GM23248 (cell line): ENCODE data around the gene C14orf132. TPM values are rescaled to one million over a fixed set of nuclear protein-coding genes. Genes with fewer than 3 reads are reported as not detected.

ENCODE experiments used
- DNase-seq: peaks from one replicate; pipeline ENCODE4 v3.0.0-alpha.2; 2015
- H2AFZ ChIP-seq: fragments of 200-600 bp; sonication (generic); 2 replicates; pipeline ENCODE4 v1.6.1; 2016; ENCODE audit warnings: antibody characterized with exemption
- H3F3A ChIP-seq: fragments of 200-600 bp; sonication (generic); 2 replicates; pipeline ENCODE4 v1.6.1; 2016; ENCODE audit warnings: mild to moderate bottlenecking, antibody characterized with exemption, mixed run types; ENCODE audit not compliant: insufficient read depth
- H3K27ac ChIP-seq: fragments of 200-600 bp; sonication (generic); 2 replicates; pipeline ENCODE4 v1.5.1; 2016; ENCODE audit warnings: mild to moderate bottlenecking
- H3K27me3 ChIP-seq: fragments of 200-600 bp; sonication (generic); replicated peaks from 2 replicates; pipeline ENCODE4 v1.6.1; 2016; ENCODE audit warnings: mild to moderate bottlenecking; ENCODE audit not compliant: insufficient read depth
- H3K36me3 ChIP-seq: fragments of 200-600 bp; sonication (generic); 2 replicates; pipeline ENCODE4 v1.6.1; 2016; ENCODE audit warnings: low read depth, mild to moderate bottlenecking
- H3K4me1 ChIP-seq: fragments of 200-600 bp; sonication (generic); 2 replicates; pipeline ENCODE4 v1.6.1; 2016; ENCODE audit warnings: mild to moderate bottlenecking; ENCODE audit not compliant: insufficient read depth
- H3K4me2 ChIP-seq: fragments of 200-600 bp; sonication (generic); one replicate; pipeline ENCODE4 v1.6.1; 2016; ENCODE audit warnings: mild to moderate bottlenecking; ENCODE audit not compliant: unreplicated experiment
- H3K4me3 ChIP-seq: fragments of 200-600 bp; sonication (generic); 2 replicates; pipeline ENCODE4 v1.5.1; 2016; ENCODE audit warnings: mild to moderate bottlenecking
- H3K79me2 ChIP-seq: fragments of 200-600 bp; sonication (generic); 2 replicates; pipeline ENCODE4 v1.6.1; 2016; ENCODE audit warnings: mild to moderate bottlenecking; ENCODE audit not compliant: insufficient read depth
- H3K9ac ChIP-seq: fragments of 200-600 bp; sonication (generic); 2 replicates; pipeline ENCODE4 v1.6.1; 2016; ENCODE audit warnings: mild to moderate bottlenecking
- H3K9me2 ChIP-seq: fragments of 200-600 bp; sonication (generic); 2 replicates; pipeline ENCODE4 v1.6.1; 2016; ENCODE audit warnings: mixed run types, mild to moderate bottlenecking, moderate library complexity; ENCODE audit not compliant: insufficient read depth
- H3K9me3 ChIP-seq: fragments of 200-600 bp; sonication (generic); one replicate; pipeline ENCODE4 v1.6.1; 2017; ENCODE audit warnings: low read depth
- H4K20me1 ChIP-seq: fragments of 200-600 bp; sonication (generic); 2 replicates; pipeline ENCODE4 v1.6.0; 2016; ENCODE audit not compliant: insufficient read depth
- EZH2 ChIP-seq: fragments of 200-600 bp; sonication (generic); IDR thresholded peaks from 2 replicates; pipeline ENCODE4 v1.6.1; 2018; ENCODE audit warnings: antibody characterized with exemption, mild to moderate bottlenecking; ENCODE audit not compliant: insufficient read depth, poor library complexity, severe bottlenecking
- EZH2phosphoT487 ChIP-seq: fragments of 200-600 bp; sonication (generic); IDR thresholded peaks from 2 replicates; pipeline ENCODE4 v1.6.1; 2018; ENCODE audit warnings: antibody characterized with exemption, moderate library complexity, mild to moderate bottlenecking, low read depth; ENCODE audit not compliant: insufficient read depth
- WGBS, 2 experiments: methylation state at CpG; one replicate each; pipeline ENCODE4 v1.1.6; 2015 to 2017; ENCODE audit warnings: low lambda C conversion rate in 2 of 2, low coverage in 1 of 2; ENCODE audit errors: missing lambda C conversion rate in 2 of 2; 5-methylcytosine and 5-hydroxymethylcytosine counted together
- in situ Hi-C: fragments of 300-500 bp; cut with MboI; formaldehyde crosslinking; loops from 2 replicates; pipeline ENCODE4 v1.15.0; 2020
- polyA plus RNA-seq: library from polyadenylated mRNA; unstranded; fragments of >200 nt; fragmentation: Nextera tagmentation; extraction: Ambion mirVana; gene quantifications from 2 replicates; pipeline ENCODE4 v1.2.1, GENCODE V29; 2016
- total RNA-seq: library from RNA; depleted of rRNA; stranded (reverse); fragments of >200 nt; shearing (Covaris generic); gene quantifications from 2 replicates; pipeline ENCODE4 v1.2.3, GENCODE V29; 2014

C14orf132 gene
- total and polyA plus RNA-seq, 2 experiments from 2014 or later = 18.6 to 26.2 TPM

DNA sequence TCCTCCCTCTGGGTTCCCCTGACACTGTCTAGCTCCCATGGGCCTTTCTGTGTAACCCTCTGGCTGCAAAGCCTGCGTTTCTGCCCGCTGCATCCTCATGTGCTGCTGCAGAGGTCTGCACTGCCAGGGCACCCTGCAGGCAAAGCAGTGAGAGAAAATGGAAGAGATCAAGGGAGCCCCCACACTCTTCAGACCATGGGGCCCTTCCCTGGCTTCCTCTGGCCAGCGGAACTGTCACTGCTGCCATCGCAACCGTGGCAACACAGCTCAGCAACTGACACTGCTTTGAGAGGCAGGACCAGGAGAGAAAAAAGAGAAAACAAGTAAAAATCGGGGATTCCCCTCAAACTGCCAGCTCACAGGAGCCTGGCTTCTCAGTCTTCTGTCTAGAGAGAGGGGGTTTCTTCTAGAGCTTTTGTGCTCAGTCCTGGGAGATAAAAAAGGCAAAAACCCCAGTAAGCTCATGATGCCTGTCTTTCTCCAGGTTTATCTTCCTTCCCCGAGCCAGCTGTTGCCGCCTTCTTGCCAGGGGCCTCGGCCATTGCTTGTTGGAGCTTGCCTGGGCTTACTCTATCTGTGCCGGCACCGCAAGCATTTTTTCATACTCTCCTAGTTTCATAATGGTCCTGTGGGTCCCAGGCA, 38.9 kb downstream of the C14orf132 start:
- no peak overlapping the region for H3K9ac ChIP-seq
- 58 to 60% methylated on average over 11 of the region's 11 CpGs for WGBS, 2 experiments
- H3K36me3 ChIP-seq = no peaks in the 10 kb centered on the region
- no peak for DNase-seq
- H4K20me1 ChIP-seq = no peaks in the 10 kb centered on the region
- in situ Hi-C loops = no loop called here
- no peaks in the 10 kb centered on the region for H3K9me2 ChIP-seq
- no peak overlapping the region for H2AFZ ChIP-seq
- no peaks in the 10 kb centered on the region for H3K9me3 ChIP-seq
- no peak overlapping the region for H3K27ac ChIP-seq
- no peak overlapping the region for H3K4me3 ChIP-seq
- no peak overlapping the region for H3K4me2 ChIP-seq
- H3K79me2 ChIP-seq = peaks cover 94% of the 10 kb centered on the region
- no peak for TF ChIP-seq EZH2
- TF ChIP-seq EZH2phosphoT487 = no peak
- H3K27me3 ChIP-seq = no peaks in the 10 kb centered on the region
- no peaks in the 10 kb centered on the region for H3K4me1 ChIP-seq
- H3F3A ChIP-seq = no peaks in the 10 kb centered on the region

DNA sequence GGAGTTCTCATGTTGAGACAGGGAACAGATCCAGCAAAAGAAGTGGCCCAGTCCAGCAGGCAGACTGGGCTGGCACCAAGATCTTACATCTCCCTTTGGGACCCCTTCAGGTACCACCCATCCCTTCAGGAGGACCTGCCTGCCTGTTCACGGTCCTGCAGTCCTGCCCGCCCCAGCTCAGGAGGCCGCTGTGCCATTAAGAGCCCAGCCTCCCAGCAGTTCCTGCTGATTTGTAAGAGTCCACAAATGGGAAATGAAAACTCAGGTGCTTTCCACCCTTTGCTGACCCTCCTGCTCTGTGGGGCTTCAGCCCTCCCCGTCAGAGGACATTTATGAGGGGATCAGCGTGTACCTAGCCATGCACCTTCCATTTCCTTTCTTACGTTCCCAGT, 39.5 kb downstream of the C14orf132 start:
- in situ Hi-C loops = no loop called here
- no peak for DNase-seq
- no peaks in the 10 kb centered on the region for H3K36me3 ChIP-seq
- no peak overlapping the region for H3K4me2 ChIP-seq
- H2AFZ ChIP-seq = no peak overlapping the region
- H3K79me2 ChIP-seq = peaks cover 93% of the 10 kb centered on the region
- no peaks in the 10 kb centered on the region for H3K9me3 ChIP-seq
- TF ChIP-seq EZH2 (no peak), EZH2phosphoT487 (no peak)
- H3K4me3 ChIP-seq = no peak overlapping the region
- H3K27me3 ChIP-seq = no peaks in the 10 kb centered on the region
- no peaks in the 10 kb centered on the region for H3K9me2 ChIP-seq
- H3K4me1 ChIP-seq = no peaks in the 10 kb centered on the region
- 94 to 97% methylated on average over 6 of the region's 6 CpGs for WGBS, 2 experiments
- no peaks in the 10 kb centered on the region for H4K20me1 ChIP-seq
- no peaks in the 10 kb centered on the region for H3F3A ChIP-seq
- H3K9ac ChIP-seq = no peak overlapping the region
- H3K27ac ChIP-seq = no peak overlapping the region

DNA sequence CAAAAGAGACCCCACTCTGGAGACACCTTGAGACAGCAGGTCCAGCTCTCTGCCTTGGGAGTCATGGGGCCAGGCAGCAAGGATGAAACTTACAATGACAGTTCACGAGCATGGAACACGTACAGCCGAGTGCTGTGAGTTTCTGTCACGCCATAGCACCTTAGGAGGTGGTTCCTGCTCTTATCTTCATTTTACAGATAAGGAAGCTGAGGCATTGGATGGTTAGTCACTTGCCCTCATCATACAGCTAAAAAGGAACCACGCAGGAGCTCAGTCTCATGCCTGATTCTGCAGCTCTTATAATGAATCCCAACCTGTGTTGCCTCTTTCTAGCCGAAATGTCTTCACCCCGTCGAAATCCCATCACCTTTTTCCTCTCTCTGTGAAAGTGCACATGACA, 39.9 kb downstream of the C14orf132 start:
- TF ChIP-seq EZH2 = no peak
- no peak for TF ChIP-seq EZH2phosphoT487
- H3K36me3 ChIP-seq = no peaks in the 10 kb centered on the region
- DNase-seq = no peak

DNA sequence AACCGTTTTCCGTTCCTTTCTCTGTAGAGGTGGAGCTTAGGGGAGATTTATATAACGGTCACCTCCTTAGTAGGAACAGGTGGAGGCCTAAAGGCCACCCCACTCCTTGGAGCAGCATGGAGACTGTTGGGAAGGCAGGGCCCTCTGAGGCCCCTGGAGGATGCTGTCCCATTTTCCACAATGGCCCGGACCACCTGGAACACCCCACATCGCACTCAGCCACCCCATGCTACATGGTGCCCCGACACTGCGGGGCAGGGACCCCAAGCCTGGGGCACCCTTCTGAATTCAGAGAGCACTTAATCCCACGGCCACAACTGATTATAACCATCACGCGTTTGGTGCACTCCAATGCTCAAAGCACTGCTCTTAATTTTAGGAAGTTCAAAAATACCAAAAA, 41.4 kb downstream of the C14orf132 start:
- no peak for TF ChIP-seq EZH2
- TF ChIP-seq EZH2phosphoT487 = no peak
- no peak overlapping the region for H2AFZ ChIP-seq
- in situ Hi-C loops = no loop called here
- H3K4me2 ChIP-seq = no peak overlapping the region
- peaks cover 2% of the 10 kb centered on the region; the same call in 1 of the 2 replicates for H3K4me1 ChIP-seq
- no peak overlapping the region for H3K9ac ChIP-seq
- H3K79me2 ChIP-seq = peaks cover 73% of the 10 kb centered on the region
- H3K9me3 ChIP-seq = no peaks in the 10 kb centered on the region
- H3K27me3 ChIP-seq = no peaks in the 10 kb centered on the region
- no peak overlapping the region for H3K4me3 ChIP-seq
- no peak overlapping the region for H3K27ac ChIP-seq
- 0 out of 2 replicates have a peak, but pooled peaks cover 2% of the 10 kb centered on the region for H3F3A ChIP-seq
- no peaks in the 10 kb centered on the region for H3K36me3 ChIP-seq
- H3K9me2 ChIP-seq = no peaks in the 10 kb centered on the region
- WGBS, 2 experiments = 86% methylated on average over 10 of the region's 10 CpGs
- H4K20me1 ChIP-seq = no peaks in the 10 kb centered on the region
- DNase-seq = no peak

More for the DNA sequence above, 39.9 kb downstream of the C14orf132 start:
- Histone ChIP-seq H3F3A (no peaks in the 10 kb centered on the region), H3K9ac (no peak overlapping the region), H3K9me3 (no peaks in the 10 kb centered on the region), H3K4me2 (no peak overlapping the region), H3K4me1 (no peaks in the 10 kb centered on the region), H3K4me3 (no peak overlapping the region), H3K9me2 (no peaks in the 10 kb centered on the region), H2AFZ (no peak overlapping the region), H3K27me3 (no peaks in the 10 kb centered on the region), H3K79me2 (peaks cover 89% of the 10 kb centered on the region), H4K20me1 (no peaks in the 10 kb centered on the region), H3K27ac (no peak overlapping the region)
- 90 to 91% methylated on average over 8 of the region's 8 CpGs for WGBS, 2 experiments
- in situ Hi-C loops = no loop called here

DNA sequence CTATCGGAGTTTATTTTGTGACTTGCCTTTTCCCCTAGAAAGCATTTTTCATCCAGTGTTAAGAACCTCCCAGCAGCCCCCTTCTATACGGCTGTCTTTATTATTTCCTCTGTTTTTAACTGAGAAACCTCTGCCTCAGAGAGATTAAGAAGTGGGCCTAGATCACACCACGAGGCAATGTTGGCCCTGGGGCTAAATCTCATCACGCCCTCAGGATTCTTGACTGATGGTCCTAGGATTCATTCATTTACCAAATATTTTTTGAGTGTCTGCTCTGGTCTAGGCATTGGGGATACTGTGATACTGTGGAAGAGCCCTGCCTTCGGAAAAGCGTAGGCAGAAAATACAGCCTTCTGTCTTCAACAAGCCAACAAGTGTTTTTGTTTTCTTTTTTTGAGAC, 42.1 kb downstream of the C14orf132 start:
- in situ Hi-C loops = no loop called here
- Histone ChIP-seq H3K9me3 (no peaks in the 10 kb centered on the region), H3K9ac (no peak overlapping the region), H3F3A (peaks cover 9% of the 10 kb centered on the region; the same call in 1 of the 2 replicates), H3K36me3 (no peaks in the 10 kb centered on the region), H3K4me3 (no peak overlapping the region), H3K27ac (no peak overlapping the region), H2AFZ (no peak overlapping the region), H3K27me3 (no peaks in the 10 kb centered on the region), H3K4me1 (peaks cover 9% of the 10 kb centered on the region), H4K20me1 (no peaks in the 10 kb centered on the region), H3K9me2 (no peaks in the 10 kb centered on the region), H3K79me2 (peaks cover 67% of the 10 kb centered on the region), H3K4me2 (no peak overlapping the region)
- DNase-seq = no peak
- TF ChIP-seq EZH2phosphoT487 (no peak), EZH2 (no peak)
- 95 to 99% methylated on average over 6 of the region's 6 CpGs for WGBS, 2 experiments
